NAMALWA (cell line): ENCODE data around the gene ADD3.
"Not testable (repeated sequence)": the region's sequence is repeated elsewhere in the genome, so short reads cannot be mapped to it uniquely, and the experiment has no call there.

Experiments used
- DNase-seq: peaks from one replicate; pipeline ENCODE4 v3.0.0-alpha.2; 2015; ENCODE audit warnings: low spot score

ADD3 gene

DNA sequence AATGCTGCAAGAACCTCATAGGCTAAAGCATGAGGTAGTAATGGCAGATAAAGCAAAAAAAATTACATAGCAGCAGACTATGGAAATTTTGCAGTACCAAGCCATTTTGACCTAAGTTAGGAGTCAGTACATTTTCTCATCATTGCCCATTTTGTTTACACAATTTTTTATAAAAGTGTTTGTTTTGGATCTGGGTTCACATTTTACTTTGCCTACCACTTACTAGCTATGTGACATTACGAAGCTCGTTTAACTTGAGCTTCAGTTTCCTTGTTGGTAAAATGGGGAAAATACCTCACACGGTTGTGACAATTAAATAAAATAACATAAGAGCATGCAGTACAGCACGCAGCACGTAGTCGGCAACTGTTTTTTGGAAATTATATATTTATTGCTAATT is 99.6 kb downstream of the ADD3 start:
- no peak for DNase-seq

- no peak for DNase-seq
Measured at GRCh38 chr10:110107887-110108286, 100.1 kb downstream of the ADD3 start.

GRCh38 chr10:110109511-110109910 is 101.7 kb downstream of the ADD3 start:
- no peak for DNase-seq

DNA sequence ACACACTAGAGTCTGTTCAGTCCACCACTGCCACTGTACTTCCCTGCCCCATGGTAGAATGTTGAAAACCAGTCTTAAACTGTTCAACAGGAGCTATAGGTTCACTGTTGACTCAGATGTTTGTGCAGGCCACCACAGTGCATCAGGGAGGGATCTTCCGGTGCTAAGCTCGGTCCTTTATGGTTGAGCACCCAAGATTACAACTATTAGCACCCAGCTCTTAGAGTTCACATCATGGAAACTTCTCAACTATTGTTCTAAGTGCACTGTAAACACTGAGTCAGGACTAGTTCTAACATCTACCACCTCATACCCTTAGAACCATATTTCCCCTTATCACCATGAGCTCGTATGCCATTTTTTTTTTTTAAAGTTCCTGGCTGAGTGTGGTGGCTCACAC is 102.6 kb downstream of the ADD3 start:
- DNase-seq = no peak

- no peak for DNase-seq
Measured at GRCh38 chr10:110113670-110114337, 106.0 kb downstream of the ADD3 start.

GRCh38 chr10:110114668-110115067 is 106.9 kb downstream of the ADD3 start:
- not testable (repeated sequence) for DNase-seq

- no peak for DNase-seq
Measured at GRCh38 chr10:110115784-110116520, 108.2 kb downstream of the ADD3 start.

DNA sequence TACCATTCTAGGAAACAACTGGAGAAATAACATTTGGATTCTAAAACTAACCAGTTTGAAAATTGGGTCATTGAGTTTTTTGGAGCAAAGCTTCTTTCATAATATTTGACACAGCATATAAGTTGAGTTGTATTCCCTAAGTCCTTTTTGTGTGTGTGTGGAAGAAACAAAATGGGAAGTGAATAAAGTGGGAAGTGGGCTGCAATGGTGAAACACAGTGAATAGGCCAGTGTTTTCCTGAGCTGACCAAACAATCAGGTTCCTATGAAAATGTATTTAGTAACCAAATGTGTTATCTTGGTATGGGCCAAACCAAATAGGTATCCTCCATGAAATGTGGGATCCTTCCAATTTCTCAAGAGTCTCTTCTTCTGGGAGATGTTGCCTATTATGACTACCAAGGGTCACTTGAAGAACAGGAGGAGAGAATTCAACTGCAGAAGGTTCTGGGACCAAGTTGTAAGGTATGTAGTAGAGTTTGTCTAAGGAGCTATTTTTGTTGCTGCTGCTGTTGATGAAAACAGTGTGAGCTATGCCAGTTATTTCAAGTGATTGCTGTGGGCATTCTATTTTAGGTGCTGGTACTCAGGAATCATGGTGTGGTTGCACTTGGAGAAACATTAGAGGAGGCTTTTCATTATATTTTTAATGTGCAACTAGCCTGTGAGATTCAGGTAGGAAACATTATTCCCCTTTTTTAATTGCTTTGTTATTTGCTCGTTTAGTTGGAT is 111.3 kb downstream of the ADD3 start:
- no peak for DNase-seq

DNA sequence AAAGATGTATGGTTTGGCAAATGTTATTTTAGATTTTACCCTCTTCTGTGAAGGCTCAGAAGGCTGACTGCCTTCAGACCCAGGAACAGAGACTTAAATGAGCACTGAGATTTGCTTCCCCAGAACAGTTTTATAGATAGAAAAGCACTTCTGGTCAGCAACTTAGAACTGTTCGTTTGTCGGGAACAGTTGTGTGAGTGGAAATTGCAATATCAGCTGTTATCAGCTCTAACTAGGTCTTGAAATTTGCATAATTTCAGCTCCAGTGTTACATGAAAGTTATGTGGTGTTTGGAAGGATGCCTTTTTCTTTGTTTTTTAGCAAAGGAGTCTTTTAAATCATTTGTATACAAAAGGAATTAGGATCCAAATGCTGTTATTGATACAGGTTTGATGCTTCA is 115.8 kb downstream of the ADD3 start:
- DNase-seq = no peak

- DNase-seq = no peak
Measured at GRCh38 chr10:110129490-110129889, 121.7 kb downstream of the ADD3 start.

DNA sequence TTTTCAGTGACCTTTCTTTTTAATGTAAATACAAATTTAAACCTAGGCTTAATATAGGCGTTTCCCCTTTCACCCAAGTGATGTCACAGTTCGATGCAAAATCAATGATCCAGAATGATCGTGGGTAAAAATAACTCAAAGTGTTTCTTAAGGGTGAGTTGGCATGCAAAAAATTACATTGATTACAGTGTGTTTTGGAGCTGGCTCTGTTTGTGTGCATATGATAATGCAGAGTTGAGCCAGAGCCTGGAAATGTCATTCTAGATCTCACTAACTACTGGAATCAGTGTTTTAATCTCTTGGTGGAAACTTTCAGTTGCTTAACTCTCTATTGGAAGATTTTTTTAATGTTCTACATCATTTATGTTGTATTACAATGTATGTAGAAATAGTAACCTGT is 127.1 kb downstream of the ADD3 start:
- peak; percentile 44 for DNase-seq

GRCh38 chr10:110135836-110136235 is 128.1 kb downstream of the ADD3 start:
- DNase-seq = not testable (repeated sequence)

DNA sequence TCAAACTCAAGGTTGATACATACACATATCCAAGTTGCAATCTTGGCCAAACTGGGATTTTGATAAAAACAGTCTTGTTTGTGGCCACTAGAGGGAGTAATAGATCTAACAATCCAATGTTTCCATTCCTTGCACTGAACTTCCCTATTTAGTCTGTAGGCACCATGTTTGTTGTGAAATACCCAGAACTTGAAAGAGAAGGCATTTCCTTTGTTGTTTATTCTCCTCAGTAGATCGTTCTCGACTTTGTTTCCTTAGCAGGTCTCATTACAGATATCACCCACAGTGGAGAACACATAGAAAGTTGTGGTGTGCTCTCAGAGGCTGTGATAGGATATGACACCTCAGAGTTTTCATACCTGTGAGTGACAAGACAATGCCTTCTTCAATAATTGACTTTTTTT is 129.4 kb downstream of the ADD3 start:
- peak; percentile 89 for DNase-seq

GRCh38 chr10:110138197-110138812 is 130.5 kb downstream of the ADD3 start:
- peak; percentile 89 for DNase-seq

DNA sequence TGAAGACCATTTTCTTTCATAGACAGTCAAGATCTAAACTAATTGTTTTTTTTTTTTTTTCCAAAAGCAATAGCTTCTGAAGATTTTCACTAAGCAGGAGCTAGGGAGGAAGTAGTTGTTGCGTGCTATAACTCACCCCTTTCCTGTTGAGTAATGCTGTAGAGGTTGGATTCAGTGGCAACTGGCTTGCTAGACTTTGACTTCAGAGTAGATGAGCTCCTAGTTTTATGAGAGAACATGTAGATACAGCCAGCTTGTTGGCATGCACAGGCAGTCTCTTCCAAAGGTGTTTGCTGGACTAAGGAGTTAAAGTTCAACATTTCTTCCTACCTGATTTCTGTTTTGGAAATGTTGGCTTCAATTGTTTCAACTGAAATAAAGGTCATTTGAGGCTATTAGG is 133.4 kb downstream of the ADD3 start:
- DNase-seq = no peak

GRCh38 chr10:110141871-110142635 is 134.3 kb downstream of the ADD3 start:
- DNase-seq = no peak

DNA sequence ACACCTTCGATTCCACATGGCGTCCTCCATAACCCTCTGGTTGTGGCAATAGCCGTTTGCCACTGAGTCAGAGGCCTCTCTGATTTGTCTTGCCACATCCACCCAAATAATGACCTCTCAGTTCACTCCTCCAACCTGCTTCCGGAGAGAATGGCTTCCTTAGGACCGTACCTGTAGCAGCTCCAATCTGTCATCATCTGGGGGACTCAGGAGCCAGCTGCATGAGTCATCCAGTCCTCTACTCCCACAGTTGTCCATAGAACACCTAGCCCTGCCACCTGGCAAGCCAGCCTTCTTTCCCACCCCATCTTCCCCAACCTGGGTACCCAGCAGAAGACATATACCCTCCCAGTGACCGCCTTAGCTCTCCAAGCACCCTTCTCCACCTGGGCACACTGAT is 135.2 kb downstream of the ADD3 start:
- DNase-seq = no peak

- DNase-seq = no peak
Measured at GRCh38 chr10:110144507-110144906, 136.7 kb downstream of the ADD3 start.

DNA sequence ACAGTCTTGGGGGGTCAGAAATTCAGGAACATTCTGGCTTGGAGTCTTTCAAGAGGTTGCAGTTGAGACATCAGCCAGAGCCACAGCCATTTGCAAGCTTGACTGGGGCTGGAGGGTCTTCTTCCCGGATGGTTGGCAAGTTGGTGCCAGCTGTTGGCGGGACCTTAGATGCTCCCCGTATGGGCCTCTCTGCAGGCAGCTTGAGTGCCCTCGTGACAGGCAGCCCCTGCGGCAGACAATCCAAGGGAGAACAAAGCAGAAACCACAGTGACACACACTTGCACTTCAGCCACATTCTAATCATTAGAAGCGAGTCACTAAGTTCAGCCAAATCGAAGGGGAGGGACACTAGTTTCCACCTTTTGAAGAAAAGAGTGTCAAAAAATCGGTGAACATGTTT is 140.2 kb downstream of the ADD3 start:
- DNase-seq = no peak

GRCh38 chr10:110149259-110149658 is 141.5 kb downstream of the ADD3 start:
- DNase-seq = no peak

DNA sequence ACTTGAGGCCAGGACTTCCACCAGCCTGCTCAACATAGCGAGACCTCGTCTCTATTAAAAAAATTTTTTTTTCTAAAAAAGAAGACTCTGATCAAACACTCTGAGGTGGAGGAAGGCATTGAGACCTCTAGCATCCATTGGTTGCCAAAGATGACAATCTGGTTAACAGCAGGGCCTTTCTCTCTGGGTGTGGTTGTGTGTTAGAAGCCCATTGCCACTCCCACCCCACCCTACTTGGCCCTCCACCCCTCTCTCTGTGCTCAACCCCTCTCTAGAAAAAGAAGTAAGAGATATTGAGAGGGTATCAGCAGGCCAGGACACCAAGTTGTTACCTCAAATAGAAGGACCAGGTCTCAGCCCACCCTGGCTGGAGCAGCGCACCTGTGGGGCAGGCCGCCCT is 142.3 kb downstream of the ADD3 start:
- DNase-seq = no peak

DNA sequence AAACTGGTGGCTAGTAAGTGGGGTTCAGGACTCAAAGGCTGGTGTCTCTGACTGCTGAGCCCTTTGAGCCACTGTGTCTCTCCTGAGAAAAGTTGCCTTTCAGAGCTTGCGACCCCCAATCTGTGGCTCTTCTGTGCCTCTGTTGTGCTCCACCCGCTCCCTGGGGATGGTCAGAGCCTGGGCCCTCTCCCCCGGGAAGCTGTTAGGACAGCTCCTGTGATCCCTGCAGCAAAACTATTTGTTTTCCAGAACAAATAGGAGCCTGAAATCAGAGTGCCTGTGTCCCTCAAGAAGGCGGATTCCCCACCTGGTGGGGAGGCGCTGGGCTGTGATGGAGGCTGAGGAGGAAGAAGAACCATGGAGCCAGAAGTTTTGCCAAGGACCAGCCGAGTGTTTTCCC is 143.2 kb downstream of the ADD3 start:
- no peak for DNase-seq
